B cell (primary cell): ENCODE measurements around the gene MPIG6B. TPM values are rescaled to one million over a fixed set of nuclear protein-coding genes. Genes with fewer than 3 reads are reported as not detected.

Source experiments
- ATAC-seq: fragments of 200-7000 bp; cut with Tn5 transposase; one replicate; pipeline ENCODE4 v1.10.0; 2021; ENCODE audit warnings: low read depth, mild to moderate bottlenecking, moderate number of reproducible peaks, moderate library complexity
- CTCF ChIA-PET: fragments of 350-600 bp; sonication (Branson Sonifier 250); formaldehyde crosslinking; loops from one replicate; lab custom pipeline; 2021; ENCODE audit warnings: antibody characterized with exemption, inconsistent platforms; lab: Charles Lee
- POLR2A ChIA-PET: fragments of 350-600 bp; sonication (Branson Sonifier 250); formaldehyde crosslinking; loops from one replicate; lab custom pipeline; 2021; ENCODE audit warnings: antibody characterized with exemption; lab: Charles Lee
- DNase-seq: peaks from one replicate; pipeline ENCODE4 v3.0.0; 2013
- H2AFZ ChIP-seq: 2 replicates; pipeline ENCODE4 v1.6.1; 2012; ENCODE audit warnings: mild to moderate bottlenecking, low read depth, low read length; ENCODE audit not compliant: insufficient read depth, poor library complexity, severe bottlenecking
- H3K27ac ChIP-seq, 2 donors: 1 replicate in 1 of 2; 2 replicates in 1 of 2; pipeline ENCODE4 v1.5.1; 2012 to 2013; ENCODE audit warnings: low read length in 2 of 2, mild to moderate bottlenecking in 2 of 2, moderate library complexity in 1 of 2
- H3K27me3 ChIP-seq, 4 experiments: fragments of 200-600 bp in 1 of 4; sonication (generic) in 1 of 4; replicated peaks in 1 of 4; 1 replicate in 2 of 4; 2 replicates in 2 of 4; pipeline versions ENCODE4 v1.6.1 to v1.7.0; 2013 to 2016; ENCODE audit warnings: low read length in 3 of 4, mild to moderate bottlenecking in 2 of 4, mixed read lengths in 1 of 4, moderate library complexity in 1 of 4; ENCODE audit not compliant: insufficient read depth in 4 of 4, control insufficient read depth in 3 of 4; ENCODE audit errors: control extremely low read depth in 1 of 4
- H3K36me3 ChIP-seq, 2 experiments: replicated peaks in 1 of 2; 1 replicate in 1 of 2; 2 replicates in 1 of 2; pipeline versions ENCODE4 v1.6.1 to v1.7.1; 2013; ENCODE audit warnings: low read length in 1 of 2; ENCODE audit not compliant: insufficient read depth in 2 of 2, control insufficient read depth in 1 of 2; ENCODE audit errors: control extremely low read depth in 1 of 2, extremely low read depth in 1 of 2
- H3K4me1 ChIP-seq, 2 donors: fragments of 200-600 bp in 1 of 2; sonication (generic) in 1 of 2; 1 replicate in 1 of 2; 2 replicates in 1 of 2; pipeline versions ENCODE4 v1.5.1 to v1.6.1; 2013 to 2017; ENCODE audit warnings: low read length in 2 of 2; ENCODE audit not compliant: control insufficient read depth in 2 of 2, insufficient read depth in 2 of 2
- H3K4me2 ChIP-seq: replicated peaks from 2 replicates; pipeline ENCODE3; 2012; ENCODE audit warnings: mild to moderate bottlenecking, low read depth, low read length; ENCODE audit not compliant: poor library complexity, severe bottlenecking
- H3K4me3 ChIP-seq, 5 experiments: fragments of 200-600 bp in 1 of 5; sonication (generic) in 1 of 5; 1 replicate in 3 of 5; 2 replicates in 2 of 5; pipeline versions ENCODE4 v1.5.1 to v1.7.0; 2011 to 2016; ENCODE audit warnings: low read length in 4 of 5, mild to moderate bottlenecking in 4 of 5, low read depth in 2 of 5, control low read depth in 1 of 5, moderate library complexity in 1 of 5; ENCODE audit not compliant: insufficient read depth in 1 of 5; ENCODE audit errors: control extremely low read depth in 1 of 5, extremely low read depth in 1 of 5
- H3K79me2 ChIP-seq: fragments of 200-600 bp; sonication (generic); one replicate; pipeline ENCODE4 v1.6.0; 2016; ENCODE audit warnings: low read length; ENCODE audit not compliant: control insufficient read depth, insufficient read depth
- H3K9ac ChIP-seq: fragments of 200-600 bp; sonication (generic); 2 replicates; pipeline ENCODE4 v1.6.1; 2017; ENCODE audit warnings: mild to moderate bottlenecking, low read length, moderate library complexity
- H3K9me3 ChIP-seq, 3 donors: one replicate each; pipeline versions ENCODE4 v1.6.1 to v1.7.1; 2013; ENCODE audit warnings: low read length in 2 of 3; ENCODE audit not compliant: control insufficient read depth in 2 of 3, insufficient read depth in 1 of 3; ENCODE audit errors: control extremely low read depth in 1 of 3
- H4K20me1 ChIP-seq: 2 replicates; pipeline ENCODE4 v1.6.0; 2012; ENCODE audit warnings: mild to moderate bottlenecking, low read length; ENCODE audit not compliant: insufficient read depth, control insufficient read depth, poor library complexity, severe bottlenecking
- H3K27ac Mint-ChIP-seq: one replicate; pipeline ENCODE4 v1.8.0; 2021; ENCODE audit warnings: mixed read lengths
- H3K27me3 Mint-ChIP-seq: one replicate; pipeline ENCODE4 v1.8.0; 2021; ENCODE audit warnings: mixed read lengths
- H3K4me1 Mint-ChIP-seq: one replicate; pipeline ENCODE4 v1.8.0; 2021; ENCODE audit warnings: mixed read lengths
- H3K4me3 Mint-ChIP-seq: one replicate; pipeline ENCODE4 v1.8.0; 2021; ENCODE audit warnings: mixed read lengths
- H3K9me3 Mint-ChIP-seq: one replicate; pipeline ENCODE4 v1.8.0; 2022; ENCODE audit warnings: mixed read lengths; ENCODE audit not compliant: insufficient read depth
- EZH2 ChIP-seq: IDR thresholded peaks from 2 replicates; pipeline ENCODE4 v1.6.1; 2012; ENCODE audit warnings: borderline replicate concordance, low read depth, mild to moderate bottlenecking, moderate library complexity, low read length; ENCODE audit not compliant: insufficient read depth, poor library complexity, severe bottlenecking
- WGBS: methylation state at CpG from one replicate; pipeline ENCODE4 v1.1.5; 2013; ENCODE audit warnings: missing lambda C conversion rate; ENCODE audit not compliant: insufficient coverage; 5-methylcytosine and 5-hydroxymethylcytosine counted together
- intact Hi-C: fragments of 100-400 bp; cut with micrococcal nuclease; formaldehyde crosslinking; loops from one replicate; pipeline ENCODE4 v1.10.0; 2022
- polyA plus RNA-seq: library from polyadenylated mRNA; depleted of rRNA; stranded (reverse); fragments of >200 nt; gene quantifications from 2 replicates; pipeline ENCODE4 v1.2.3, GENCODE V29; 2012
- total RNA-seq, 2 donors: library from RNA; stranded (reverse); fragments of 120-200 nt in 1 of 2; gene quantifications; 1 replicate in 1 of 2; 2 replicates in 1 of 2; pipeline versions ENCODE4 v1.2.3 to v1.2.4, GENCODE V29; 2013 to 2022
- TF ChIP-seq, protein P1 (sequence below): fragments of 200-600 bp; IDR thresholded peaks from one replicate; pipeline ENCODE4 v1.8.0; 2022; ENCODE audit warnings: antibody characterized with exemption, mild to moderate bottlenecking

The MPIG6B gene
- total and polyA plus RNA-seq, 2 donors (not counting 1 experiment from before 2014, with no cell fraction given): 0.54 to 1.6 TPM

DNA sequence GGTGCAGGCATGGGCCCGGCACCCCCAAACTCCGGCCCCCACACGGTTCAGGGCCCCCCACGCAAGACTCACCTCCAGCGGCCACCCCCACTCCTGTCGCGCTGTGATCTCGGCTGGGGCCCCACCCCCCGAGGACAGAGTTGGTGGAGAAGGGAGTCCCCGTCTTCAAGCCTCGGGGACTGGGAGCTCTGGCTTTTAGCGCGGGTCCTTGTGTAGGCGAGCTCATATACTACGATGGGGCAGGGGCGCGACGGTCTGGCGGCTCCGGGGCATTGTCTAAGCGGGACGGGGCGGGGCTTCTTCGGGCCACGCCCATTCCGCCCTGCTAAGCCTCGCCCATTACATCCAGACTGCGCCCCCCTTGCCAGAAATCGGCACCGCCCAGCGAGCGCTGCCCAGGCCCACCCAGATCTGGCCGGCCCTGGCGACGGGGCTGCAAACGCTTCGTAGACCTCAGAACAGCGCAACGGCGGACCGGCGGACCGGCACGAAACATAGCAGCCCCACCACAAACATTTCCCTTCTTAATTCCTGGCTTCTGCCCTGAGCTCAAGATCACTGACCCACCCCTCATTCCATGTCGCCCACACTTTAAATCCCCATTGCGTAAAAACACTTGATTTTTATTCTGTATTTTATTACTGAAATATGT, 6.9 kb downstream of the MPIG6B start:
- Mint-ChIP-seq H3K27ac (peak overlapping the region; percentile 97), H3K9me3 (no peaks in the 10 kb centered on the region), H3K4me3 (peak overlapping the region; percentile 99), H3K27me3 (no peaks in the 10 kb centered on the region), H3K4me1 (peaks cover 76% of the 10 kb centered on the region)
- peaks cover 4 to 57% of the 10 kb centered on the region in 2 experiments for H3K36me3 ChIP-seq
- intact Hi-C loops: loop anchor here (1.0 to 10.0 kb wide), 6 partner anchors 8 to 465 kb away; partner anchors contain the start of genes ABHD16A, DXO, GPSM3 and LY6G5C
- H3K9me3 ChIP-seq: no peaks in the 10 kb centered on the region
- under 1% methylated on average over 39 of the region's 46 CpGs for WGBS
- DNase-seq (peak; percentile 88), ATAC-seq (peak; percentile 57)
- H3K27ac ChIP-seq: peak overlapping the region; percentile 78 to 82
- H4K20me1 ChIP-seq: peaks cover 15% of the 10 kb centered on the region
- H3K4me1 ChIP-seq: peaks cover 50 to 61% of the 10 kb centered on the region in 2 donors
- H3K9ac ChIP-seq: peak overlapping the region; percentile 90
- CTCF ChIA-PET: interaction anchor here (0.6 to 6.3 kb wide), 29 partner anchors 9 to 168 kb away, joined by 3 to 90 read pairs (median 4); partner anchors contain the start of genes ABHD16A, CLIC1, GPANK1 and HSPA1A
- H3K79me2 ChIP-seq: peaks cover 43% of the 10 kb centered on the region
- POLR2A ChIA-PET: interaction anchor here (0.6 to 2.5 kb wide), 11 partner anchors 10 to 172 kb away, joined by 3 to 28 read pairs (median 6); partner anchors contain the start of genes ABHD16A, EHMT2, HSPA1A and HSPA1L
- H3K27me3 ChIP-seq: no peaks in the 10 kb centered on the region
- H2AFZ ChIP-seq: peak overlapping the region; percentile 81
- peak overlapping the region; percentile 67 to 94 (median 85) for H3K4me3 ChIP-seq
- H3K4me2 ChIP-seq: peak overlapping the region; percentile 88
- TF ChIP-seq, protein P1, sequence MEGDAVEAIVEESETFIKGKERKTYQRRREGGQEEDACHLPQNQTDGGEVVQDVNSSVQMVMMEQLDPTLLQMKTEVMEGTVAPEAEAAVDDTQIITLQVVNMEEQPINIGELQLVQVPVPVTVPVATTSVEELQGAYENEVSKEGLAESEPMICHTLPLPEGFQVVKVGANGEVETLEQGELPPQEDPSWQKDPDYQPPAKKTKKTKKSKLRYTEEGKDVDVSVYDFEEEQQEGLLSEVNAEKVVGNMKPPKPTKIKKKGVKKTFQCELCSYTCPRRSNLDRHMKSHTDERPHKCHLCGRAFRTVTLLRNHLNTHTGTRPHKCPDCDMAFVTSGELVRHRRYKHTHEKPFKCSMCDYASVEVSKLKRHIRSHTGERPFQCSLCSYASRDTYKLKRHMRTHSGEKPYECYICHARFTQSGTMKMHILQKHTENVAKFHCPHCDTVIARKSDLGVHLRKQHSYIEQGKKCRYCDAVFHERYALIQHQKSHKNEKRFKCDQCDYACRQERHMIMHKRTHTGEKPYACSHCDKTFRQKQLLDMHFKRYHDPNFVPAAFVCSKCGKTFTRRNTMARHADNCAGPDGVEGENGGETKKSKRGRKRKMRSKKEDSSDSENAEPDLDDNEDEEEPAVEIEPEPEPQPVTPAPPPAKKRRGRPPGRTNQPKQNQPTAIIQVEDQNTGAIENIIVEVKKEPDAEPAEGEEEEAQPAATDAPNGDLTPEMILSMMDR: no peak
- TF ChIP-seq EZH2: no peak
